ENCODE measurements around the gene CCT7. TPM values are rescaled to one million over a fixed set of nuclear protein-coding genes. Genes with fewer than 3 reads are reported as not detected.

The CCT7 gene
- total and polyA plus RNA-seq, 2 donors (not counting 1 experiment from before 2014, with no cell fraction given): 94.4 to 160 TPM

- WGBS (ENCODE audit: insufficient coverage): 83% methylated on average over 2 of the region's 3 CpGs
- H3K36me3 ChIP-seq (replicated peaks in 1 of 2; ENCODE audit: control extremely low read depth in 1 of 2, control insufficient read depth in 1 of 2, extremely low read depth in 1 of 2, insufficient read depth in 2 of 2, low read length in 1 of 2): no peaks in the 10 kb centered on the region
- no peak overlapping the region for H3K9ac ChIP-seq (ENCODE audit: low read length)
- no peaks in the 10 kb centered on the region for H4K20me1 ChIP-seq (ENCODE audit: control insufficient read depth, insufficient read depth, low read length, poor library complexity, severe bottlenecking)
- intact Hi-C loops (cut with micrococcal nuclease): no loop called here
- peaks cover 15% of the 10 kb centered on the region for H3K4me1 Mint-ChIP-seq
- TF ChIP-seq CTCF (IDR thresholded peaks at IDR 0.05): no peak
- no peak for TF ChIP-seq EZH2 (IDR thresholded peaks at IDR 0.05; ENCODE audit: borderline replicate concordance, insufficient read depth, low read depth, low read length, poor library complexity, severe bottlenecking)
- DNase-seq: no peak
- CTCF ChIA-PET: interaction anchor here (1.8 to 6.5 kb wide), 2 partner anchors 31 to 82 kb away, joined by 5 to 56 read pairs; no protein-coding TSS in a partner anchor
- H3K79me2 ChIP-seq (ENCODE audit: control insufficient read depth, insufficient read depth, low read length): peaks cover 15% of the 10 kb centered on the region
- peaks cover 0 to 36% (median 8%) of the 10 kb centered on the region in 4 experiments for H3K27me3 ChIP-seq (replicated peaks in 1 of 4; ENCODE audit: control extremely low read depth in 1 of 4, control insufficient read depth in 3 of 4, insufficient read depth in 4 of 4, low read length in 3 of 4)
- no peaks in the 10 kb centered on the region for H3K9me3 Mint-ChIP-seq (ENCODE audit: insufficient read depth)
- no peak overlapping the region for H3K4me2 ChIP-seq (replicated peaks; ENCODE audit: low read depth, low read length, poor library complexity, severe bottlenecking)
- H3K27ac Mint-ChIP-seq: no peak overlapping the region
- H3K4me1 ChIP-seq (ENCODE audit: control insufficient read depth in 2 of 2, insufficient read depth in 2 of 2, low read length in 2 of 2): peaks cover 5 to 15% of the 10 kb centered on the region in 2 donors
- H2AFZ ChIP-seq (ENCODE audit: insufficient read depth, low read depth, low read length, poor library complexity, severe bottlenecking): no peak overlapping the region
- H3K27ac ChIP-seq (ENCODE audit: low read length in 2 of 2): no peak overlapping the region
- no peak overlapping the region for H3K4me3 ChIP-seq (ENCODE audit: control extremely low read depth in 1 of 5, extremely low read depth in 1 of 5, insufficient read depth in 1 of 5, low read depth in 2 of 5, low read length in 4 of 5)
- peaks cover 45% of the 10 kb centered on the region for H3K27me3 Mint-ChIP-seq
- ATAC-seq (ENCODE audit: low read depth): no peak
- POLR2A ChIA-PET: no interaction called here
- peaks cover 0 to 2% (median 0%) of the 10 kb centered on the region in 3 donors for H3K9me3 ChIP-seq (ENCODE audit: control extremely low read depth in 1 of 3, control insufficient read depth in 2 of 3, insufficient read depth in 1 of 3, low read length in 2 of 3)
- H3K4me3 Mint-ChIP-seq: no peak overlapping the region
These were observed 25.9 kb upstream of the CCT7 start for GRCh38 chr2:73208258-73208657.

- no peak overlapping the region for H3K4me2 ChIP-seq (replicated peaks; ENCODE audit: low read depth, low read length, poor library complexity, severe bottlenecking)
- no peaks in the 10 kb centered on the region for H3K36me3 ChIP-seq (replicated peaks in 1 of 2; ENCODE audit: control extremely low read depth in 1 of 2, control insufficient read depth in 1 of 2, extremely low read depth in 1 of 2, insufficient read depth in 2 of 2, low read length in 1 of 2)
- H4K20me1 ChIP-seq (ENCODE audit: control insufficient read depth, insufficient read depth, low read length, poor library complexity, severe bottlenecking): no peaks in the 10 kb centered on the region
- no peak overlapping the region for H3K27ac ChIP-seq (ENCODE audit: low read length in 2 of 2)
- H3K27me3 ChIP-seq (replicated peaks in 1 of 4; ENCODE audit: control extremely low read depth in 1 of 4, control insufficient read depth in 3 of 4, insufficient read depth in 4 of 4, low read length in 3 of 4): peaks cover 0 to 21% (median 1%) of the 10 kb centered on the region in 4 experiments
- ChIA-PET POLR2A (no interaction called here), CTCF (interaction anchor here (1.0 to 6.5 kb wide), 4 partner anchors 8 to 137 kb away, joined by 3 to 56 read pairs (median 4); no protein-coding TSS in a partner anchor)
- TF ChIP-seq EZH2 (IDR thresholded peaks at IDR 0.05; ENCODE audit: borderline replicate concordance, insufficient read depth, low read depth, low read length, poor library complexity, severe bottlenecking) (no peak), CTCF (IDR thresholded peaks at IDR 0.05) (no peak)
- no peak overlapping the region for H3K4me3 ChIP-seq (ENCODE audit: control extremely low read depth in 1 of 5, extremely low read depth in 1 of 5, insufficient read depth in 1 of 5, low read depth in 2 of 5, low read length in 4 of 5)
- H3K9me3 Mint-ChIP-seq (ENCODE audit: insufficient read depth): no peaks in the 10 kb centered on the region
- peaks cover 23% of the 10 kb centered on the region for H3K4me1 Mint-ChIP-seq
- H3K27me3 Mint-ChIP-seq: peaks cover 32% of the 10 kb centered on the region
- H3K27ac Mint-ChIP-seq: no peak overlapping the region
- intact Hi-C loops (cut with micrococcal nuclease): loop anchor here (5.0 kb wide), 1 partner anchor 527 kb away; the partner anchor contains the start of gene TPRKB
- no peak overlapping the region for H3K9ac ChIP-seq (ENCODE audit: low read length)
- no peaks in the 10 kb centered on the region for H3K9me3 ChIP-seq (ENCODE audit: control extremely low read depth in 1 of 3, control insufficient read depth in 2 of 3, insufficient read depth in 1 of 3, low read length in 2 of 3)
- peaks cover 14 to 22% of the 10 kb centered on the region in 2 donors for H3K4me1 ChIP-seq (ENCODE audit: control insufficient read depth in 2 of 2, insufficient read depth in 2 of 2, low read length in 2 of 2)
- no peak for ATAC-seq (ENCODE audit: low read depth)
- DNase-seq: no peak
- no peak overlapping the region for H2AFZ ChIP-seq (ENCODE audit: insufficient read depth, low read depth, low read length, poor library complexity, severe bottlenecking)
- H3K79me2 ChIP-seq (ENCODE audit: control insufficient read depth, insufficient read depth, low read length): peaks cover 31% of the 10 kb centered on the region
- no peak overlapping the region for H3K4me3 Mint-ChIP-seq
- WGBS (ENCODE audit: insufficient coverage): 90% methylated on average over 3 of the region's 4 CpGs
These were observed 24.1 kb upstream of the CCT7 start for GRCh38 chr2:73210019-73210418.
